OCI-LY1 (cell line): ENCODE measurements around the gene NEURL1B.

ENCODE experiments used
- H2AFZ ChIP-seq: fragments of 200-600 bp; sonication (generic), shearing (Covaris generic); 2 replicates; pipeline ENCODE4 v1.6.0; 2014; ENCODE audit warnings: antibody characterized with exemption, mild to moderate bottlenecking, low read length
- H3F3A ChIP-seq: fragments of 200-600 bp; sonication (generic), shearing (Covaris generic); 2 replicates; pipeline ENCODE4 v1.6.0; 2014; ENCODE audit warnings: mild to moderate bottlenecking, antibody characterized with exemption, low read length, moderate library complexity; ENCODE audit not compliant: insufficient read depth
- H3K27ac ChIP-seq: fragments of 200-600 bp; sonication (generic); 2 replicates; pipeline ENCODE4 v1.5.1; 2014; ENCODE audit warnings: low read length, mixed run types, mild to moderate bottlenecking, low read depth; ENCODE audit not compliant: poor library complexity, severe bottlenecking
- H3K27me3 ChIP-seq: fragments of 200-600 bp; sonication (generic); 2 replicates; pipeline ENCODE4 v1.6.0; 2014; ENCODE audit warnings: antibody characterized with exemption, mild to moderate bottlenecking, low read length, moderate library complexity; ENCODE audit not compliant: insufficient read depth
- H3K36me3 ChIP-seq: fragments of 200-600 bp; sonication (generic); 2 replicates; pipeline ENCODE4 v1.6.1; 2014; ENCODE audit warnings: mild to moderate bottlenecking, antibody characterized with exemption, low read length, moderate library complexity, mixed read lengths; ENCODE audit not compliant: insufficient read depth
- H3K4me1 ChIP-seq: fragments of 200-600 bp; sonication (generic); 2 replicates; pipeline ENCODE4 v1.5.1; 2014; ENCODE audit warnings: mild to moderate bottlenecking, low read length, moderate library complexity; ENCODE audit not compliant: insufficient read depth, severe bottlenecking
- H3K4me2 ChIP-seq: fragments of 200-600 bp; sonication (generic), shearing (Covaris generic); 2 replicates; pipeline ENCODE4 v1.6.1; 2014; ENCODE audit warnings: low read length
- H3K4me3 ChIP-seq: fragments of 200-600 bp; sonication (generic); 2 replicates; pipeline ENCODE4 v1.5.1; 2014; ENCODE audit warnings: low read length, low read depth, mild to moderate bottlenecking, mixed read lengths; ENCODE audit not compliant: poor library complexity, severe bottlenecking
- H3K79me2 ChIP-seq: fragments of 200-600 bp; shearing (Covaris generic); 2 replicates; pipeline ENCODE4 v1.6.1; 2016; ENCODE audit warnings: mixed run types, low read length, mixed read lengths; ENCODE audit not compliant: insufficient read depth
- H3K9ac ChIP-seq: fragments of 200-600 bp; sonication (generic), shearing (Covaris generic); 2 replicates; pipeline ENCODE4 v1.6.1; 2014; ENCODE audit warnings: mild to moderate bottlenecking, low read length, mixed read lengths
- H3K9me2 ChIP-seq: fragments of 200-600 bp; sonication (generic), shearing (Covaris generic); 2 replicates; pipeline ENCODE4 v1.6.1; 2014; ENCODE audit warnings: low read depth, mild to moderate bottlenecking, low read length, mixed read lengths
- H3K9me3 ChIP-seq: fragments of 200-600 bp; shearing (Covaris generic); 2 replicates; pipeline ENCODE4 v1.6.1; 2014; ENCODE audit warnings: low read length, mixed read lengths
- H4K20me1 ChIP-seq: fragments of 200-600 bp; sonication (generic), shearing (Covaris generic); 2 replicates; pipeline ENCODE4 v1.6.0; 2016; ENCODE audit warnings: mild to moderate bottlenecking, low read length; ENCODE audit not compliant: insufficient read depth
- CTCF ChIP-seq: fragments of 200-600 bp; sonication (generic), shearing (Covaris generic); IDR thresholded peaks from 2 replicates; pipeline ENCODE4 v1.5.1; 2017; ENCODE audit warnings: mild to moderate bottlenecking, antibody characterized with exemption, low read length, moderate library complexity, mixed read lengths
- EZH2 ChIP-seq: fragments of 200-600 bp; sonication (generic), shearing (Covaris generic); IDR thresholded peaks from 2 replicates; pipeline ENCODE4 v1.8.0; 2017; ENCODE audit warnings: borderline replicate concordance, mixed run types, mild to moderate bottlenecking, antibody characterized with exemption, low read length, moderate library complexity, mixed read lengths

NEURL1B gene

GRCh38 chr5:172687940-172688339 lies 46.9 kb downstream of the NEURL1B start:
- no peak overlapping the region for H2AFZ ChIP-seq
- no peaks in the 10 kb centered on the region for H3K9me3 ChIP-seq
- no peak overlapping the region for H3K4me3 ChIP-seq
- no peak overlapping the region for H3K9ac ChIP-seq
- H3K27ac ChIP-seq, result no peak overlapping the region
- H4K20me1 ChIP-seq, result no peaks in the 10 kb centered on the region
- H3K36me3 ChIP-seq, result no peaks in the 10 kb centered on the region
- no peaks in the 10 kb centered on the region for H3F3A ChIP-seq
- no peaks in the 10 kb centered on the region for H3K27me3 ChIP-seq
- TF ChIP-seq EZH2 (no peak), CTCF (no peak)
- H3K4me1 ChIP-seq, result no peaks in the 10 kb centered on the region
- H3K9me2 ChIP-seq, result no peaks in the 10 kb centered on the region
- H3K79me2 ChIP-seq, result no peaks in the 10 kb centered on the region
- no peak overlapping the region for H3K4me2 ChIP-seq

- H3K36me3 ChIP-seq, result no peaks in the 10 kb centered on the region
- no peak overlapping the region for H3K9ac ChIP-seq
- no peaks in the 10 kb centered on the region for H3F3A ChIP-seq
- no peaks in the 10 kb centered on the region for H3K4me1 ChIP-seq
- H3K9me2 ChIP-seq, result no peaks in the 10 kb centered on the region
- H4K20me1 ChIP-seq, result no peaks in the 10 kb centered on the region
- H3K4me3 ChIP-seq, result no peak overlapping the region
- no peaks in the 10 kb centered on the region for H3K27me3 ChIP-seq
- H3K4me2 ChIP-seq, result no peak overlapping the region
- H2AFZ ChIP-seq, result no peak overlapping the region
- H3K27ac ChIP-seq, result no peak overlapping the region
- no peaks in the 10 kb centered on the region for H3K9me3 ChIP-seq
- no peak for TF ChIP-seq CTCF
- TF ChIP-seq EZH2, result no peak
- no peaks in the 10 kb centered on the region for H3K79me2 ChIP-seq
Observed at GRCh38 chr5:172688349-172689217, 47.5 kb downstream of the NEURL1B start.

- Histone ChIP-seq H3K4me1 (no peaks in the 10 kb centered on the region), H2AFZ (no peak overlapping the region), H3K9ac (no peak overlapping the region), H3K36me3 (no peaks in the 10 kb centered on the region), H3K9me3 (no peaks in the 10 kb centered on the region), H4K20me1 (no peaks in the 10 kb centered on the region), H3K4me2 (no peak overlapping the region), H3K9me2 (no peaks in the 10 kb centered on the region), H3K4me3 (no peak overlapping the region), H3K27me3 (no peaks in the 10 kb centered on the region), H3F3A (no peaks in the 10 kb centered on the region), H3K79me2 (no peaks in the 10 kb centered on the region), H3K27ac (no peak overlapping the region)
- TF ChIP-seq CTCF (no peak), EZH2 (no peak)
Observed at GRCh38 chr5:172689218-172689572, 48.1 kb downstream of the NEURL1B start.
